Inflammatory macrophage (primary cell): ENCODE results near the gene SERPINA5.
A peak's percentile ranks its signal among the peaks of the same experiment; 100 is the strongest.
"Not testable (repeated sequence)": the region's sequence is repeated elsewhere in the genome, so short reads cannot be mapped to it uniquely, and the experiment has no call there.

Experiments
- DNase-seq, 2 donors: peaks; one replicate each; pipeline ENCODE4 v3.0.0-alpha.2; 2020 to 2022

Gene SERPINA5

DNA sequence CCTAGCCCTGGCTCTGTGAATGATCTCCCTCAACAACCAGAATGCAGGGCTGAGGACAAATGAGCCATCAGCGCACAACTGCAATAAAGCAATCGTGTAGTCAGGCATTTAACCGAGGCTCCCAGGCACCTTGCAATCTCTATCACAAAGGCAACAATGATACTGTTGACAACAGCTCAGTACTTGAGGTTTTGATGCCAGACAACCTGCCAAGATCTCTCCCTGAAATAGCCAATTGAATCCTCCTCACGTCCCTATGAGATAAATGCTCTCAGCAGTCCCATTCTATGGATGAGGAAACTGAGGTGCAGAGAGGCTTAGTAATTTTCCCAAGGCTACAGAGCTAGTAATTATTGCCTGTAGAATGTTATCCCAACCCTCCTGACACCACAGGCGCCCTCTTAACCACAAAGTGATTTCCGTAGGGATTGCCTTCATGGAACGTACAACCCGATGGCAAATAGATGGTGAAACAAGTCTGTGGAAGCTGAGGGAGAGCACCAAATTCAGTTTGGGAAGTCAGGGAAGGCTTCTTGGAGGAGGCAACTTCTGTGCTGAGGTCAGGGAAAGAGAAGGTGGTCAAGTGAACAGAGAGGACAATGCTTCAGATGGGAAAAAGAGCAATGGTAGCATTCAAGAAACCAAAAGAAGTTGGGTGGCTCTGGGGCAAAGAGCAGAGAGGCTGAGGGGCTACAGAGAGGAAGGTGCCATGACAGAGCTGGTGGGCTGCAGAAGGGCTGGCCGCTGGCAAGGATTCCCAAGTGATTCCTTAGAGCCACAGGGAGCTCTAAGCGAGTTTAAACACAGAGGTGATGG, 43.5 kb downstream of the SERPINA5 start:
- no peak for DNase-seq

DNA sequence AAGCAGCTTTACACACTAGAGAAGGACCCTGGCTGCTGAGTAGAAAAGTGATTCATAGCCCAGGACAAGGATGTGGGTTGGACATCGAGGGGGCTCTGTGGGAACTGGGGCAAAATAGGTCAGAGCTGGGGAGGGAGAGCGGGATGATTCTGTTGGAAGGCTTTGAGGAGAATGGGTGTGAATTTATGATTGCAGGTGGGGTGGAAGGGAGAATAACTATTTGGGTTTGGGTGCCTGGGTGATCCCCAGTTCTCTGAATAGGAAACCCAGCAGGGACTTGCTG, 44.1 kb downstream of the SERPINA5 start:
- no peak for DNase-seq

DNA sequence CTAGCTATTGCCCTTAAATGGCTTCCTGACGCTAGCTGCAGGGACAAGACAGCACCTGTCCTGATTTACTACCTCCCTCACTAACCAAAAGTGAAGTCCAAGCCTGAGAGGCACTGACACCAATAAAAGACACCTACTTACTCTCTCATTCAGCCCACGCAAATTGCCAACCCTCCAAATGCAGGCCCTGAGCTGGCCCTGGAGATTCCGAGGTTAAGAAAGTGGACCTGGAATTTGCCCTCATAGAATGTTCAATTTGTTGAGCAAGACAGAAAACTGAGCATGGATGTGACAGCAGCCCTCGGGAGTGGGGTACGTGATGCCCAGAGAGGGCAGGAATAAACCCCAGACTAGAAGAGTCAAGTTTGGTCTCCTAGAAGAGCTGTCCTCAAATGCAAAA, 47.4 kb downstream of the SERPINA5 start:
- no peak for DNase-seq

DNA sequence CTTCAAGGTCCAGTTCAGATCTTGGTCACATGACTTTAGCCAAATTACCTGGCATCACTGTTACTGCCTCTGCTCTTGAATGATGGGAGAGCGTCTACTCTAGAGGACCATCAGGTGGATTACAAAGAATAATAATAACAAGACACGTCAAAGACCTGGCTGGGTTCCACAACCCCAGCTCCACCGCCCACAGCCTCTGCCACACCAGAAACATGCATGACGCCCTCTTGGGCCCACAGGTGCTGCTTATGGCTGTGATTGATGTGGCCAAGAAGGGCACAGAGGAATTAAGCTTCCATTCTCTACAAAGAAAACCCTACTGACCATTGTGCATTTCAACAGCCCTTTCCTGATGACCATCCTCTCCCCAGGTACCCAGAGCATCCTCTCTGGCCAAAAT, 49.2 kb downstream of the SERPINA5 start:
- no peak for DNase-seq

DNA sequence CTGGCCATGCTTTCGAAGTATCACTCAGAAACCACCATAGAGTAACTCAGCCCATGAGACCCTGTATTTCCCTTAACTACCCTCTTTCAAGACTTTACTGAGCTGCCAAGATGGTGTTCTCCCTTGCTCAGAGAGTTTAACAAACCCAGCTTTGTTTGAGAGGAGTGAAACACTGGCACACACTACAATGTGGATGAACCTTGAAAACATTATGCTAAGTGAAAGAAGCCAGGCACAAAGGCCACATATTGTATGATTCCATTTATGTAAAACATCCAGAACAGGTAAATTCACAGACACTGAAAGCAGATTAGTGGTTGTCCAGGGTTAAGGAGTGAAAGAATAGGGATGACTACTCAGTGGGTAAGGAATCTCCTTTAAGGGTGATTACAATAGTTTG, 49.8 kb downstream of the SERPINA5 start:
- no peak for DNase-seq

DNA sequence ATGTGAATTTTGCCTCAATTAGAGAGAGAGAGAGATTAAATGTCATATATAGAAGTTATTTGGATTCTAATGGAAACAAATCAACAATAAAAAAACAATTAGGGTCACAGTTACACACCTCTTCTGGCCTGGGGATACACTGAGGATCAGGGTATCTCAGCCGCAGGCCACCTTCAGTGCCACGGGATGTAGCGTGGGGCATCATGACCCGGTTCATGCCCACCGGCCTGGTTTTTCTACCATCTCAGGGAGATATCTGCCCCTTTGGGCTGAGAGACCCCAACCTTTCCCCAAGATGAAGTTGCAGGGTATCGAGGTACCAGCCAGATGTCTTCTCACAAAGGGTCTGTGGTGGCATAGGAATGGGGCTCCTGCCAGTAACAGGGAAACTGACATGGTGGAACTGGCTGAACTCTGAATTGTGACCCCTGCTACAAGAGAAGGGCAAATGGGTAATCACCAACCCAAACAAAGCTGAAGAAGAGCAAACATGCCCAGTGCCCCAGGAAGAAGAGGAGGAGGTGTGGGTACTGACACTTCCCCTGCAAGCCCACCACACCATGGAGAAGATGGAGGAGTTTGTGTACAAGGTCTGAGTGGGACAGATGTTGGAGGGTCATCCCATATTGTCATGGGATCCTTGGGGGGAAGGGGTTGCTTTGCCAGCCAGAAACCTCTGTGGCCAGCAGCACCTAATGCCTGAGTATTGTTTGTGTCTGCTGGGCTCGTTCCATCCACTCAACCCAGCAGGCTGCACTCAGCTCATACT, 50.5 kb downstream of the SERPINA5 start:
- DNase-seq = no peak

DNA sequence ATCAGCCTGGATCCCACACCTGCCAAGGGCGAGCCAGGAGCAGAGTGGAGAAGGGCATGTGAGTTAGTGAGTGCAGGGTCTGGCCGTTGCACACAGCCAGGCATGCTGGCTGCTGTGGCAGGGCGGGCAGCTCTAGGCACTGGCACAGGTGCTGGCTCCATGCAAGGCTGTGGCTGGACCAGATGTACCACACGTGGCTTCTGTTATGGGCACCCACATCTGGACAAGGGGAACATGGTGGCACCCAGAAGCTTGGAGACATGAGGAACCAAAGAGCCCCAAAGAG, 51.0 kb downstream of the SERPINA5 start:
- DNase-seq = no peak

DNA sequence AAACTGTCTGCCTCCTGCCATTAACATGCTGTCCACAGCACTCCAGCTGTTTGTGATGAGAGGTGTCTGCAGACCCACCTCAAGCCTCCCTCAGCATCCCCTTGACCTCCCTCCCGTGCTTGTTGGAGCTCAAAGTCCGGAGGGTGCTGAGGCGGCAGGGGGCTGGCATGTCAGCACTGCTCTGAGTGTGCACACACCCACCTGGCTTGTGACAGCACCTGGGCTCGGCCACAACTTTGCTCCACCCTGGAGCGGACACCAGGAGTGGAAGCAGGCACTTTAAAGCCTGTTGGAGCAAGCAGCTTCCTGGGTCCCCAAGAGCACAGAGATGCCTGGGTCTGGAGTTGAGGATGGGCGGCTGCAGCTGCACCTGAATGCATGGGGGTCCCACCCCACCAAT, 51.9 kb downstream of the SERPINA5 start:
- DNase-seq = no peak

DNA sequence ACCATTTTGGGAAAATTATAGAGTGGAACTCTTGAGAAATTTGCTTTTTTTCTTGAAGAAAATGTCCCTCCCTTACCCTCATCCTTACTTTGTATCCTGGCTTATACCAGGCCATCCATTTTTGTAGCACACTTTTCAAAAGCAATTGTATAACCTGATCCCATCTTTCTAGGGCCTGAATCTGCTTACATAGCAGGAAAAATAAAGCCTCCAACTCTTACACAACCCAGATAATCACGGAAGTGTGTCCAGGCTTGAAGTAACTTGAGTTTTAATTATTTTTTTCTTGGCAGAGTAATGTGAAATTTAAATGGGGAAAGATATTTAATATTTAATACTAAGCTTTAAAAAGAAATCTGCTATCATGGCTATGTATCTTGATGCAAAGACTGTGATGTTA, 53.9 kb downstream of the SERPINA5 start:
- DNase-seq = no peak

DNA sequence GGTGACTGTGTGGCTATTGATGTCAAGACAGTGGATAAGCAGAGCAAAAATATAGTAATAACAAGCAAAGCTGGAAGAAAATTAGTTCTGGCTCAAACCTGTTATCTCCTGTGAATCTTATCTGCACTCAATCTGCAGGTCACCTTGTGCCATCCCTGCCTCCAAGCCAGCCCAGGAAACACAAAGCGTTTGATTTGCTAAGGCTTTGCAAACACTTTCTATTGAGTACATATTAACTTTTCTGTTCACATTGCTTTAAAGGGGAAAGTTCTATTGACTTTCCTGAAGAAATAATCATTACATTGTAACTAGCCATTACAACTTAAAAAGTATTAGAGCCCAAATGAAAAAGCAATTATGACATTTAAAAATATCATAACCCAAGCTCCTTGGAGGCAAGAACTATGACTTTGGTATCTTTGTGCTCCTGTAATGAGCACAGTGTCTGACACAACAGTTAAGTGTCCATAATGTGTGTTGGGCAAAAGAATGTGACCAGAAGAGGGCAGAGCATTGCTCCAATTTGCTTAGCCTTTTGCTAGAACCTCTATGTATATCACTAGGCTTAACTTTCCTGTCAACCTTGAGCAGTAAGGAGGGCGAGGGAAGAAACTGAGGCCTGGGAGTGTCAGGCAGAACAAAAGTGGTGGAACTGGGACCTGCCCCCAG, 55.7 kb downstream of the SERPINA5 start:
- DNase-seq = peak in 1 of 2 donors; percentile 22

DNA sequence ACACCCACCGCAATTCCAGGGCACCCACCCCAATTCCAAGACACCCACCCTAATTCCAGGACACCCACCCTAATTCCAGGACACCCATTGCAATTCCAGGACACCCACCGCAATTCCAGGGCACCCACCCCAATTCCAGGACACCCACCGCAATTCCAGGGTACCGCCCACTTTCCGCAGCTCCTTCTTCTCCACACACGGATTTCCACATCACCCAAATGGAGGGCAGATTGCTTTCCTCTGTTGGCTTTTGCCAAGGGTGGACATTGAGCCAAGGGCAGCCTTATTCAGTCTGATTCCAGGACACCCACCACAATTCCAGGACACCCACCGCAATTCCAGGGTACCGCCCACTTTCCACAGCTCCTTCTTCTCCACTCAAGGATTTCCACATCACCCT, 56.6 kb downstream of the SERPINA5 start:
- not testable (repeated sequence) for DNase-seq

DNA sequence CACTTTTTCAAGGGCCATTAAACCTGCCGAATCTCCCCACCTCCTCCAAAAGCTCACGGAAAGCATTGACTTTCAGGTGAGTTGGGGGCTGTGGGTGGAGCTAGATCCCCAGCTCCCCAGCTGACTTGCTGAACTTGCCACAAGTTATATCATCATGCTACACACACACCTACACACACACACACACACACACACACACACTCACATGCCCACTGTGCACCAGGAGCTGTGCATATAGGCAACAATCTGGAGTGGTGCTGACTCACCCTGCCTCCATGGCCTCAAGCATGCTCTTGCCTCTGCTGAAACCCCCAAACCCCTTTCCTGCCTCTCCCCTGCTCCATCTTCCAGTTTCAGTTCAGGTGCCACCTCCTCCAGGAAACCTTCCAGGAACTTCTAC, 57.1 kb downstream of the SERPINA5 start:
- DNase-seq = no peak

DNA sequence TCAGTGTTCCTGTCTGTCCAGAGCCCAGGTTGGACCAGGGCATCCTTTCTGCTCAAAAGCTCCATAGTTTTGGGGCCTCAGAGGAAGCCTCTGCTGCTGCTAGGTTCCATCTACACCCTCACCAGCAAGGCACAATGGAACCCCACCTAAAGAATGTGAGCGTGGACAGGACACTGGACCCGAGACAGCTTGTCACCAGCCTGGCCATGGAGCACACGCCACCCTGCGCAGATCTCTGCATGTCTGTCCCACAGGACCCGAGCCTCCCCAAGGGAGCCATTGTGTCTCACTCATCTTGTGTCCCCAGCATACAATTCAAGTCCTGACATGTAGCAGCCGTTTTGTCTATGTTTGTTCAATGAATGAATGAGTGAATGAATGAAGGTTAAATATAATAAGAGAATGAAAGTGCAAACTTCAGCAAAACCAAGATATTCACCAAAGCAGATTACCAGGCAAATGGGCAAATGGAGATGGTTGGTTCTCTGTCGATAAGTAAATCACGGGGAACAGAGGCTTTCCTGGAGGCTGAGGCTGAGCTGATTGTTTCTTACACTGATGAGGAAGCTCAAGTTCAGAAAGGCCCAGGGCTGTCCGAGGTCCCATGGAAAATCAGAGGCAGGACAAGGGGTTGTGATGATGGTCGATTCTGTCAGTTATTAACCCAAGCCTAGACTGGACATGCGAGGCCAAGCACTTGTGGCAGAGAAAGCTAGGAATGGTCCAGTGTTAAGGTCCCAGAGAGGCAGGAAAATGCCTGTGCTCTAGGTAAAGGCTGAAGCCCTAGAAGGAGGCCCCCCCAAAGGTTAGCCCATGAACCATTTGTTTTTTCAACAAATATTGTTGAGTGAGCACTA, 58.0 kb downstream of the SERPINA5 start:
- no peak for DNase-seq

DNA sequence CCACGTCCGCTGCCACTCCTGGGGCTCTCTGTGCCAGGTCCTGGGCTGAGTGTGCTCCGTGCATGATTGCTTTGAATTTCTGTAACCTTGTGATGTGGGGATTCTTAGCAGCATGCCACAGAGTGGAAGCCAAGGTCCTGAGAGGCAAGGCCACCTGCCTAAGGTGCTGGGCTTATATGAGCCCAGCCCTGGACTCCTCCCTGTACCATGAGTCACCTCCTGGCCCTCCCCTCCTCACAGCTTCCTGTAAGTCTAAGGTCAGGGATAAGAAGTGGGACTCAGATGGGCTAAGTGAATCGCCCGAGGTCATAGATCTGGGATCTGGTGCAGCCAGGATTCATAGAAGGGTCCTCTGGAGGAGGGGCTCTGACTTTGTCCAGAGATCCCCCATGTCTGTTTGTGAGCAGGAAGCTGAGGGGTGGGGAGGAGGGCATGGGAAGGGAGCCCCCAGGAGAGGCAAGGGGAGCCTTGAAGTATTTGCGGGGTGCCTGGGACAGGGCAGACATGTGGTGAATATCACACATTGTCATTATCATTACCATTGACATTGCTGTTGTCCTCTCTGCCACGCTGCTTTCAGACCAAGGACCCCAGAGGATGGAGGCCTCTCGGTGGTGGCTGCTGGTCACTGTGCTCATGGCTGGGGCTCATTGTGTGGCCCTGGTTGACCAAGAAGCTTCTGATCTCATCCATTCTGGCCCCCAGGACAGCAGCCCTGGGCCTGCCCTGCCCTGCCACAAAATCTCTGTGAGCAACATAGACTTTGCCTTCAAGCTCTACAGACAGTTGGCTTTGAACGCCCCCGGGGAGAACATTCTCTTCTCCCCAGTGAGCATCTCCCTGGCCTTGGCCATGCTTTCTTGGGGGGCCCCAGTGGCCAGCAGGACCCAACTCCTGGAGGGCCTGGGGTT, 59.8 kb downstream of the SERPINA5 start:
- DNase-seq = no peak

DNA sequence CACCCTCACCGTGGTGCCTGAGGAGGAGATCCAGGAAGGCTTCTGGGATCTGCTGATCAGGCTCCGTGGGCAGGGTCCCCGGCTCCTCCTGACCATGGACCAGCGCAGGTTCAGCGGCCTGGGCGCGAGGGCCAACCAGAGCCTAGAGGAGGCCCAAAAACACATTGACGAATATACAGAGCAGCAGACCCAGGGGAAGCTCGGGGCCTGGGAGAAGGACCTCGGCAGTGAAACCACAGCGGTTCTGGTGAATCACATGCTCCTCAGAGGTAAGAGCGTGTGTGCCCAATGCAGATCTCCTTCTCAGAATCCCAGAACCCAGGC, 60.4 kb downstream of the SERPINA5 start:
- DNase-seq = no peak
